HCT116 (cell line): ENCODE measurements around the gene LGALS12. TPM values are rescaled to one million over a fixed set of nuclear protein-coding genes. Genes with fewer than 3 reads are reported as not detected.

Source experiments
- ATAC-seq: fragments of 200-7000 bp; cut with Tn5 transposase; 2 replicates; pipeline ENCODE4 v1.9.1; 2020; ENCODE audit warnings: mild to moderate bottlenecking, moderate library complexity
- BruUV-seq: library from RNA; stranded (reverse); fragments of 400-500 nt; replicated peaks from 2 replicates; lab custom pipeline; 2021; lab: Mats Ljungman, UMichigan
- CTCF ChIA-PET: fragments of 300-600 bp; sonication (Branson Sonifier 250); formaldehyde crosslinking; loops from one replicate; lab custom pipeline; 2021; ENCODE audit warnings: antibody characterized with exemption; lab: Charles Lee
- POLR2A ChIA-PET: fragments of 300-600, 350-600 bp; sonication (Branson Sonifier 250); formaldehyde crosslinking; loops from one replicate; lab custom pipeline; 2021; ENCODE audit warnings: antibody characterized with exemption; lab: Charles Lee
- RAD21 ChIA-PET, 2 experiments: fragments of 300-600 bp; sonication (Branson Sonifier 250); formaldehyde crosslinking; loops; one replicate each; lab custom pipeline; 2023; ENCODE audit warnings: low total read pairs in 2 of 2; ENCODE audit not compliant: uncharacterized antibody in 2 of 2, unreplicated experiment in 2 of 2, low non-redundant PET in 1 of 2; lab: Charles Lee
- DNase-seq: peaks from one replicate; pipeline ENCODE4 v3.0.0-alpha.2; 2010; ENCODE audit warnings: low read depth, low spot score
- H2AFZ ChIP-seq: fragments of 200-600 bp; shearing (Covaris generic), sonication (generic); 2 replicates; pipeline ENCODE4 v1.6.1; 2017; ENCODE audit warnings: low read depth, mixed run types, mixed read lengths, antibody characterized with exemption, low read length; ENCODE audit not compliant: poor library complexity, severe bottlenecking
- H3K27ac ChIP-seq: 2 replicates; pipeline ENCODE4 v1.5.1; 2012; ENCODE audit warnings: low read depth, low read length
- H3K27me3 ChIP-seq: fragments of 200-600 bp; sonication (generic); 2 replicates; pipeline ENCODE4 v1.6.1; 2016; ENCODE audit warnings: mixed run types, low read length, mixed read lengths; ENCODE audit not compliant: insufficient read depth
- H3K36me3 ChIP-seq, 2 experiments: fragments of 200-500 bp in 1 of 2; fragments of 200-600 bp in 1 of 2; sonication (Bioruptor generic) in 1 of 2; sonication (generic) in 1 of 2; 2 replicates each; pipeline versions ENCODE4 v1.5.1 to v1.6.1; 2014 to 2016; ENCODE audit warnings: low read length in 2 of 2, inconsistent platforms in 1 of 2, mixed read lengths in 1 of 2, mixed run types in 1 of 2; ENCODE audit not compliant: insufficient read depth in 2 of 2, control insufficient read depth in 1 of 2
- H3K4me1 ChIP-seq, 2 experiments: fragments of 200-600 bp in 1 of 2; sonication (generic) in 1 of 2; 2 replicates each; pipeline versions ENCODE4 v1.5.1 to v1.6.1; 2012 to 2017; ENCODE audit warnings: low read length in 2 of 2, inconsistent platforms in 1 of 2, mild to moderate bottlenecking in 1 of 2, mixed read lengths in 1 of 2, mixed run types in 1 of 2, moderate library complexity in 1 of 2; ENCODE audit not compliant: insufficient read depth in 2 of 2, control insufficient read depth in 1 of 2
- H3K4me2 ChIP-seq: fragments of 200-600 bp; sonication (generic); 2 replicates; pipeline ENCODE4 v1.6.1; 2017; ENCODE audit warnings: mixed run types, low read length, mixed read lengths
- H3K4me3 ChIP-seq, 2 experiments: fragments of 200-600 bp in 1 of 2; sonication (generic) in 1 of 2; replicated peaks in 1 of 2; 2 replicates each; pipeline ENCODE4 v1.5.1; 2011 to 2016; ENCODE audit warnings: low read length in 2 of 2, control low read depth in 1 of 2, low read depth in 1 of 2, mild to moderate bottlenecking in 1 of 2, mixed read lengths in 1 of 2, mixed run types in 1 of 2
- H3K79me2 ChIP-seq: fragments of 200-600 bp; sonication (generic); 2 replicates; pipeline ENCODE4 v1.6.1; 2017; ENCODE audit warnings: mild to moderate bottlenecking, mixed run types, low read length, moderate library complexity, mixed read lengths; ENCODE audit not compliant: insufficient read depth
- H3K9ac ChIP-seq: fragments of 200-600 bp; sonication (generic); 2 replicates; pipeline ENCODE4 v1.6.1; 2016; ENCODE audit warnings: low read length, mixed read lengths
- H3K9me2 ChIP-seq: fragments of 200-600 bp; sonication (generic), shearing (Covaris generic); 2 replicates; pipeline ENCODE4 v1.6.1; 2017; ENCODE audit warnings: mixed run types, mild to moderate bottlenecking, moderate library complexity; ENCODE audit not compliant: insufficient read depth
- H3K9me3 ChIP-seq, 2 experiments: fragments of 200-500 bp in 1 of 2; fragments of 200-600 bp in 1 of 2; sonication (Bioruptor generic) in 1 of 2; sonication (generic) in 1 of 2; 2 replicates each; pipeline ENCODE4 v1.6.1; 2014 to 2017; ENCODE audit warnings: low read length in 2 of 2, mixed read lengths in 2 of 2, inconsistent platforms in 1 of 2, low read depth in 1 of 2, mild to moderate bottlenecking in 1 of 2, mixed run types in 1 of 2, moderate library complexity in 1 of 2; ENCODE audit not compliant: control insufficient read depth in 1 of 2, insufficient read depth in 1 of 2
- H4K20me1 ChIP-seq: fragments of 200-600 bp; sonication (generic), shearing (Covaris generic); 2 replicates; pipeline ENCODE4 v1.6.1; 2017; ENCODE audit warnings: mixed run types, mild to moderate bottlenecking, moderate library complexity; ENCODE audit not compliant: insufficient read depth
- ATF3 ChIP-seq: IDR thresholded peaks from 2 replicates; pipeline ENCODE4 v1.6.1; 2012
- CBX3 ChIP-seq: IDR thresholded peaks from 2 replicates; pipeline ENCODE4 v1.6.1; 2012; ENCODE audit warnings: low read depth
- CEBPB ChIP-seq: IDR thresholded peaks from 2 replicates; pipeline ENCODE4 v1.6.1; 2012; ENCODE audit warnings: low read depth
- CTCF ChIP-seq, 3 experiments: fragments of 200-600 bp in 1 of 3; sonication (generic) in 1 of 3; IDR thresholded peaks in 2 of 3; conservative IDR thresholded peaks in 1 of 3; 2 replicates each; pipeline ENCODE4 v1.5.1; 2012 to 2017; ENCODE audit warnings: low read depth in 2 of 3, low read length in 2 of 3, antibody characterized with exemption in 1 of 3, borderline replicate concordance in 1 of 3, control low read depth in 1 of 3, mild to moderate bottlenecking in 1 of 3, mixed read lengths in 1 of 3, mixed run types in 1 of 3, moderate library complexity in 1 of 3; ENCODE audit not compliant: insufficient read depth in 1 of 3
- EGR1 ChIP-seq: IDR thresholded peaks from 2 replicates; pipeline ENCODE4 v1.6.1; 2012; ENCODE audit warnings: low read depth
- ELF1 ChIP-seq: IDR thresholded peaks from 2 replicates; pipeline ENCODE4 v1.6.1; 2012; ENCODE audit warnings: low read depth, borderline replicate concordance
- EZH2phosphoT487 ChIP-seq: fragments of 200-600 bp; IDR thresholded peaks from 2 replicates; pipeline ENCODE4 v1.6.1; 2018; ENCODE audit warnings: antibody characterized with exemption, borderline replicate concordance
- FOSL1 ChIP-seq: IDR thresholded peaks from 2 replicates; pipeline ENCODE4 v1.6.1; 2012; ENCODE audit warnings: low read depth
- JUND ChIP-seq: IDR thresholded peaks from 2 replicates; pipeline ENCODE4 v1.6.1; 2012
- POLR2A ChIP-seq: IDR thresholded peaks from 2 replicates; pipeline ENCODE4 v1.7.0; 2011; ENCODE audit warnings: borderline replicate concordance; ENCODE audit not compliant: insufficient read depth, insufficient read length; ENCODE audit errors: extremely low read depth
- POLR2AphosphoS5 ChIP-seq: IDR thresholded peaks from 2 replicates; pipeline ENCODE4 v1.6.1; 2011; ENCODE audit warnings: mild to moderate bottlenecking, low read depth, low read length, moderate library complexity
- SIN3A ChIP-seq: IDR thresholded peaks from 2 replicates; pipeline ENCODE4 v1.6.1; 2012; ENCODE audit warnings: low read depth
- SP1 ChIP-seq: IDR thresholded peaks from 2 replicates; pipeline ENCODE4 v1.6.1; 2012; ENCODE audit warnings: low read depth
- SRF ChIP-seq: IDR thresholded peaks from 2 replicates; pipeline ENCODE4 v1.6.1; 2012; ENCODE audit warnings: low read depth
- TCF7L2 ChIP-seq: IDR thresholded peaks from 2 replicates; pipeline ENCODE4 v1.7.0; 2011; ENCODE audit warnings: borderline replicate concordance, inconsistent platforms; ENCODE audit not compliant: insufficient read depth, insufficient read length; ENCODE audit errors: extremely low read depth
- YY1 ChIP-seq: IDR thresholded peaks from 2 replicates; pipeline ENCODE4 v1.6.1; 2011; ENCODE audit warnings: low read length, low read depth, moderate library complexity, mild to moderate bottlenecking; ENCODE audit not compliant: insufficient replicate concordance; ENCODE audit errors: extremely low read depth
- ZFX ChIP-seq: fragments of 450-650 bp; IDR thresholded peaks from 2 replicates; pipeline ENCODE4 v1.6.1; 2017
- ZNF274 ChIP-seq: fragments of 200-500 bp; sonication (Bioruptor generic); IDR thresholded peaks from 2 replicates; pipeline ENCODE4 v1.6.1; 2014; ENCODE audit warnings: mild to moderate bottlenecking, low read depth, low read length, inconsistent platforms
- intact Hi-C: fragments of 100-400 bp; cut with micrococcal nuclease; formaldehyde crosslinking; loops from 2 replicates; pipeline ENCODE4 v1.10.0; 2022
- total RNA-seq: library from RNA; stranded (reverse); gene quantifications from one replicate; pipeline ENCODE4 v1.2.1, GENCODE V29; 2021; ENCODE audit not compliant: unreplicated experiment
- TF ChIP-seq, protein P1 (sequence below): IDR thresholded peaks from 2 replicates; pipeline ENCODE4 v1.6.1; 2011; ENCODE audit warnings: mild to moderate bottlenecking, low read length, moderate library complexity; ENCODE audit not compliant: insufficient replicate concordance; ENCODE audit errors: extremely low read depth
- TF ChIP-seq, protein P2 (sequence below): IDR thresholded peaks from 2 replicates; pipeline ENCODE4 v1.6.1; 2012

LGALS12 gene
- total RNA-seq, 1 experiment from 2014 or later, result not detected

GRCh38 chr11:63462137-63462536 lies 43.7 kb upstream of the LGALS12 start:
- RAD21 ChIA-PET, result no interaction called here
- ATAC-seq (no peak), DNase-seq (no peak)
- no peaks in the 10 kb centered on the region for H4K20me1 ChIP-seq
- no peaks in the 10 kb centered on the region for H3K36me3 ChIP-seq
- no peak overlapping the region for H3K4me3 ChIP-seq
- H3K9me3 ChIP-seq, result no peaks in the 10 kb centered on the region
- H3K27me3 ChIP-seq, result peaks cover 18% of the 10 kb centered on the region; the same call in 1 of the 2 replicates
- H3K9ac ChIP-seq, result no peak overlapping the region
- H3K79me2 ChIP-seq, result no peaks in the 10 kb centered on the region
- TF ChIP-seq EGR1 (no peak), EZH2phosphoT487 (no peak), ATF3 (no peak), SIN3A (no peak), ZFX (no peak), POLR2AphosphoS5 (no peak), SRF (no peak), ZNF274 (no peak), CEBPB (no peak), JUND (no peak), YY1 (no peak), CTCF (IDR thresholded peaks at IDR 0.05 in 2 of 3, conservative IDR thresholded peaks at IDR 0.05 in 1 of 3; ENCODE audit: borderline replicate concordance in 1 of 3, insufficient read depth in 1 of 3, low read depth in 2 of 3, low read length in 2 of 3) (no peak), FOSL1 (no peak), POLR2A (no peak), CBX3 (no peak), ELF1 (no peak), SP1 (no peak), TCF7L2 (no peak)
- TF ChIP-seq, protein P1, sequence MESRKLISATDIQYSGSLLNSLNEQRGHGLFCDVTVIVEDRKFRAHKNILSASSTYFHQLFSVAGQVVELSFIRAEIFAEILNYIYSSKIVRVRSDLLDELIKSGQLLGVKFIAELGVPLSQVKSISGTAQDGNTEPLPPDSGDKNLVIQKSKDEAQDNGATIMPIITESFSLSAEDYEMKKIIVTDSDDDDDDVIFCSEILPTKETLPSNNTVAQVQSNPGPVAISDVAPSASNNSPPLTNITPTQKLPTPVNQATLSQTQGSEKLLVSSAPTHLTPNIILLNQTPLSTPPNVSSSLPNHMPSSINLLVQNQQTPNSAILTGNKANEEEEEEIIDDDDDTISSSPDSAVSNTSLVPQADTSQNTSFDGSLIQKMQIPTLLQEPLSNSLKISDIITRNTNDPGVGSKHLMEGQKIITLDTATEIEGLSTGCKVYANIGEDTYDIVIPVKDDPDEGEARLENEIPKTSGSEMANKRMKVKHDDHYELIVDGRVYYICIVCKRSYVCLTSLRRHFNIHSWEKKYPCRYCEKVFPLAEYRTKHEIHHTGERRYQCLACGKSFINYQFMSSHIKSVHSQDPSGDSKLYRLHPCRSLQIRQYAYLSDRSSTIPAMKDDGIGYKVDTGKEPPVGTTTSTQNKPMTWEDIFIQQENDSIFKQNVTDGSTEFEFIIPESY, result no peak
- TF ChIP-seq, protein P2, sequence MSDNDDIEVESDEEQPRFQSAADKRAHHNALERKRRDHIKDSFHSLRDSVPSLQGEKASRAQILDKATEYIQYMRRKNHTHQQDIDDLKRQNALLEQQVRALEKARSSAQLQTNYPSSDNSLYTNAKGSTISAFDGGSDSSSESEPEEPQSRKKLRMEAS, result no peak
- no peaks in the 10 kb centered on the region for H3K4me1 ChIP-seq
- H3K9me2 ChIP-seq, result no peaks in the 10 kb centered on the region
- H2AFZ ChIP-seq, result no peak overlapping the region
- POLR2A ChIA-PET, result no interaction called here
- CTCF ChIA-PET, result no interaction called here
- BruUV-seq, result no TSS peak
- no peak overlapping the region for H3K4me2 ChIP-seq
- intact Hi-C loops, result no loop called here
- H3K27ac ChIP-seq, result no peak overlapping the region
